CD4-positive, alpha-beta T cell treated with Interleukin-15 for 1 hour (primary cell): ENCODE data around the gene PTTG1.

Experiments
- DNase-seq: peaks from one replicate; pipeline ENCODE4 v3.0.0-alpha.2; 2020

PTTG1 gene

DNA sequence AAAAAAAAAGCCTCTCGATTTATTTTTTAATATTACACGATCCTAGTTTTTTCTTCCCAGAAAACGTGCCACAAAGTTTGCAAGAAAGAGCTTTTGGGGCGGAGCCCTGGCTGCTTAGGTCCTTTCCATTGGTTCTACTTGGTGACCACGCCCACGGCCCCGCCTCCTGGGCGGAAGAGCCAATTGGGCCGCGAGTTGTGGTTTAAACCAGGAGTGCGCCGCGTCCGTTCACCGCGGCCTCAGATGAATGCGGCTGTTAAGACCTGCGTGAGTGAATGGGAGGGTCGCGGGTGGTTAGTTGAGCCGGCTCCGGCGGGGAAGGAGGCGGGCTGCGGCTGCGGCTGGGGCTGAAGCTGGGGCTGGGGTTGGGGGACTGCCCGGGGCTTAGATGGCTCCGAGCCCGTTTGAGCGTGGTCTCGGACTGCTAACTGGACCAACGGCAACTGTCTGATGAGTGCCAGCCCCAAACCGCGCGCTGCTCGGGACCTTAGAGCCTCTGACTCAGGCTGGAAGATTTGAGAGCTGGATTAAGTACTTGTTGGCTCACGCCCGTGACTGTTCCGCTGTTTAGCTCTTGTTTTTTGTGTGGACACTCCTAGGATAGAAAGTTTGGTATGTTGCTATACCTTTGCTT lies at the start of gene PTTG1:
PTTG1 (plus strand) TSS at position 231 of the 634 bp plus-strand sequence. CDS start 458 bp downstream, outside the sequence.
- DNase-seq = peak; percentile 92

DNA sequence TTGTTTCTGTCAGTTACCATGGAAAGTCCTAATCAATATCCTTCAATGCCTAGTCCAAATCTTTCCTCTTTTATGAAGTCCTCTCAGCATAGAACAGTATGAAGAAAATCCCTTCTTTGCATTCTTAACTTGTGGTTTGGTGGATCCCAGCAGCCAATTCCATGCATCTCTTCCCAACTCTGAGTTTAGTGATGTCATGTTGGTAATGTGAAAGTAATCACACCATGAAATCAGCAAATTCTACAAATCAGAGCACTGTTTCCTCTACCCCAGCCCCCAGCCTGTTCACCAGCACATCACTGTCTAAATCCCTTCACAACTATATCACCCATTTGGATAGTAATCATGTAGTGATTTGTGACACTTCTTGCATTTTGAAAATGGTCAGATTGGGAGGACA lies 46.5 kb upstream of the PTTG1 start:
- no peak for DNase-seq

DNA sequence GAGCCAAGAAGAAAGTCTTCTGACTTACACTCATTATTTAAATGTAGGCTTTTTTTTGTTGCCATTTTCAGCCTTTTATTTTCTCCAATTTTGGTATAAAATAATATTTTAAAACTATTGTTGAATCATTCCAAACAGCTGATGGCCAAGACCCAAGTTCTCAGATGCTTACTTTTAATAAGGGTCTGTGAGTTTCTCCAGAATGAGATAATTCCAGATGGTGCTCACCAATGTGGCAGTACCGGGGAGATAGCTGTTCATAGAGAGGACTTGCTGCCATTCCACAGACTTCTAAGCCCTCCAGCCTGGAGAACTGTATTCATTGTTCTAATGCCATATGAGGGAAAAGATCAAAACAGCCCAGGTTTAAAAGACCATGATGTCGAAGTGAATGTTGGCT lies 46.0 kb upstream of the PTTG1 start:
- DNase-seq = no peak

DNA sequence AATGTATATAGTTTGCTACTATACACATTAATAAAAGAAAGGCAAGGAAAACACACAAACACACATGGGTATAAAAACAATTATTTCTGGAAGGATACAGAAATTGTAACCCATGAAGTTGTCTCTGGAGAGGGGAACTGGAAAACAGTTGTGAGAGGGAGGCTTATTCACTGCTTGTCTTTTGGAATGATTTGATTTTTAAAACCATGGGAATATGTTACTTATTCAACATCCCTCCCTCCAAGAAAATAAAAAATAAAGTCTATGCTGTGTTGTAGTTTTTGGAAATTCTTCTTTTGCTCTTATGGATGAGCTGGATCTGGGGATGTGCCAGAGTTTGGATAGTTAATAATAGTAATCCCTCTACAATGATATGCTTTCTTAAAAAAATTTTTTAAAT lies 45.2 kb upstream of the PTTG1 start:
- DNase-seq = no peak

DNA sequence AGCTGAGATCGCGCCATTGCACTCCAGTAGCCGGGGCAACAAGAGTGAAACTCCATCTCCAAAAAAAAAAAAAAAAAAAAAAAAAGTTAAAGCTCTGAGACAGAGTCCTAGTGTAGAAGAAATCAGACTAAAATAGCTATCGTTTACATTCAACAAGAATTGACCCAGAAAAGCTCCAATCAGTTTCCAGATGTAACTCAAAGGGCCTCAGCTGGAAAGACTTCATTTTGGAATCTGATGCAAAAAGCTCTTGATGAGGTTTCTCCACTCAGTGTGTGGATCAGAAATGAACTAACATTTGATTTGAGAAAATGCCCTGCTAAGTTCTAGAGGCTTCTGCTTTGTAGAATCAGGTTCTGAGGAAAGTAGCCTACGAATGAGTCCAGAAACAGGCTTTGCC lies 44.0 kb upstream of the PTTG1 start:
- DNase-seq = no peak

DNA sequence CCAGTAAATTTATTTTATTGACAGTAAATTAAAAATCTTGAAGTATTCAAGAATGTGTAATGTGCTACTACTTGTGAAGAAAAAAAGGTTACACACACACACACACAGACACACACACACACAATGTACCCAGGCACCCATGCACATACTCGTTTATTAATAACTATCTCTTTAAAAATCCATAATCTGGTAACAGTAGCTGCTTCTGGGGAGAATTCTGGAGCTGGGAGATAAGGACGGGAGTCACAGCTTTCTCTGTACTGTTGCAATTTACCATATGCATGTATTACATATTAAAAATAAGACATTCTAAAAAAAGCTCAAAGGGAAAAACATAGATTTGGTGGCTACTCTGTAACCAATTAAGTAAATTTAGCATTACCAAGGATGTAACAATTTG lies 43.3 kb upstream of the PTTG1 start:
- no peak for DNase-seq

DNA sequence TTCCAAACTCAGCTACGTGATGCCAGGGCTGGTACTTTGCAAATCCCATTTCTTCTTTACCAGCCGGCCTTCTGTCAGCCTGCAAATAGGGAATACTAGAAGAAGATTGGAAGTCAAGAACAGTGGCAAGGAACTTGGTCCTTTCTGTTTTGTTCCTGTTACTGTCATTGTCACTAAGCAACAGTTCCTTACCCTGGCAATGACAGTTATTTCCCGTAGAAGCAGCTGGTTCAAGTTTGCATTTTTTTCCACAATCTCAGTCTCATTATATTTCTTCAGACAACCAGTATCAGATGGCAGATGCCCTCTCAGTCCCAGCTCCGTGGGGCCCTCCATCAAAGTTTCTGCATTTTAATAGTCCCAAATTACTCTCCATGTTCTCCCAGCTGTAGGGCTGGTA lies 42.1 kb upstream of the PTTG1 start:
- DNase-seq = no peak

DNA sequence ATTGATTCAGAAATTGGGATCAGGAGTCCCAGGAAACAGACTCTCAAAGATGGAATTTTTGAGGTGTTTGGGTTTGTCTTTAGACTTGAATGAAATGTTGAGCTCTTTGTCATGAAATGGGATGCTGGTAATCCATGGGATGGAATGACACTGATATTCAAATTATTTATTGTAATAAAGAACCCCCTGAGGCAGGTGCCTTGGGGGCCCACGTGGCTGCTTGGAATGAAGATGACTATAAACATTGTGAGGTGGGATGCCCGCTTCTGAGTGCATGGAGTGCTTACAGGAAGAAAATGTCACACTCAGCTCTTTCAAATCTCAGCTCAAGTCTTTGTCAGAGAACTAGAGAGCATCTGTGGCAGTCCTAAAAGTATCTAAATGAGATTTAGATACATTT lies 41.6 kb upstream of the PTTG1 start:
- no peak for DNase-seq

DNA sequence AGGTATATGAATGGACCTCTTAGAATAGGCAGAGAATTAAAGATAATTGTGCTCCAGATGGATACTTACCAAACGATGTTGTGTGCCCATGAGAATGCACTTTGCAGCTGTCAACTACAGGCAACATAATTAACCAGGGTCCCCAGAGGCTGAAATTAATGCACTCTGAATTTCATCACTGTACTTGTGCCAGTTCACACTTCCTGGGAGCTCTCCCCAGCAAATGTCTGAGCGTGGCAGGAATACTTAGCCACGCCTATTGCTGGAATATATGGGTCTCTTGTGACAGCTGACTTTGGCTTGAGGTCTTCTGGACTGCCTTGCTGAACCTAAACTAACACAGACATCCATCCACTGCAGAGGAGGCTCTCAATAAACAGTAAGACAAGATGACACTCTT lies 39.3 kb upstream of the PTTG1 start:
- DNase-seq = no peak

DNA sequence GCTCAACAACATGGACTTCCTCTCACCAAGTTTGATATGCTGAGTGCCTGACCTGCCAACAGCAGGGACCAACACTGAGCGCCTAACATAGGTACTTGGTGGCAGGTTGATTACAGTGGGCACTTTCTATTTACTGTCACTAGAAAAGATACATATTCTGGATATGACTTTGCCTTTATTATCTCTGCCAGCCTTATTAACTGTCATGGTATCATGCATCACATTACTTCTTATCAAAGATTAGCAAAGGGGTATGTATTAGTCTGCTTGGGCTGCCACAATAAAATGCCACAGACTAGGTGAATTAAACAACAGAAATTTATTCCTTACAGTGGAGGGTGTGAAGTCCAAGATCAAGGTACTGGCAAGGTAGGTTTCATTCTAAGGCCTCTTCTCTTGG lies 37.0 kb upstream of the PTTG1 start:
- DNase-seq = no peak

DNA sequence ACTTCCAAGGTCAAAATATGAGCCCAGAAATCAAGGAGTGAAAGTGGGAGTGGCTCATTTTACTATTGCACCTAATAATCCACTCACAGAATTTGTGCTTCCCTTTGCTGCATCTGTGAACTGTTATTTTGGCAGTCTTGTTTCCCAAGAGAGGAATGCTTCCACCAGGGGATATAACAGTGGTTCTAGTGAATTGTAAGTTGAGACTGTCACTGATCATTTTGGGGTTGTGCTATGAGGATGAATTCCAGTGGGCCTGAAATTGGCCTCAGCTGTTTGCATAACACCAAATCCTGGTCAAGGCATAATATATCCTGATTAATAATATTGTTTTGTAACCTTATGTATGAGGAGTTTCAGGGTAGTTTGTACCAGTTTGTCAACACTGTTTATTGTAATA lies 36.2 kb upstream of the PTTG1 start:
- DNase-seq = no peak

DNA sequence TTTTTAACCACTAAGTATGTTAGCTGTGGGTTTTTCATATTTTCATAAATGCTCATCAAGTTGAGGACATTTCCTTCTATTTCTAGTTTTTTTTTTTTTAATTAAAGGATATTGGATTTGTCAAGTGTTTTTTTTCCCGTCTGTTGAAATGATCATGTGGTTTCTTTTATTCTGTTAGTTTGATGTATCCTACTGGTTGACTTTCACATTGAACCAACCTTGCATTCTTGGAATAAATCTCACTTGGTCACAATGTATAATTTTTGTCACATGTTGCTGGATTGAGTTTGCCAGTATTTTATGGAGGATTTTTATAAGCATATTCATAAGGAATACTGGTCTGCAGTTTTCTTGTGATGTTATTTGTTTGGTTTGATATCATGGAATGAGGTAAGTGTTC lies 34.2 kb upstream of the PTTG1 start:
- DNase-seq = no peak

DNA sequence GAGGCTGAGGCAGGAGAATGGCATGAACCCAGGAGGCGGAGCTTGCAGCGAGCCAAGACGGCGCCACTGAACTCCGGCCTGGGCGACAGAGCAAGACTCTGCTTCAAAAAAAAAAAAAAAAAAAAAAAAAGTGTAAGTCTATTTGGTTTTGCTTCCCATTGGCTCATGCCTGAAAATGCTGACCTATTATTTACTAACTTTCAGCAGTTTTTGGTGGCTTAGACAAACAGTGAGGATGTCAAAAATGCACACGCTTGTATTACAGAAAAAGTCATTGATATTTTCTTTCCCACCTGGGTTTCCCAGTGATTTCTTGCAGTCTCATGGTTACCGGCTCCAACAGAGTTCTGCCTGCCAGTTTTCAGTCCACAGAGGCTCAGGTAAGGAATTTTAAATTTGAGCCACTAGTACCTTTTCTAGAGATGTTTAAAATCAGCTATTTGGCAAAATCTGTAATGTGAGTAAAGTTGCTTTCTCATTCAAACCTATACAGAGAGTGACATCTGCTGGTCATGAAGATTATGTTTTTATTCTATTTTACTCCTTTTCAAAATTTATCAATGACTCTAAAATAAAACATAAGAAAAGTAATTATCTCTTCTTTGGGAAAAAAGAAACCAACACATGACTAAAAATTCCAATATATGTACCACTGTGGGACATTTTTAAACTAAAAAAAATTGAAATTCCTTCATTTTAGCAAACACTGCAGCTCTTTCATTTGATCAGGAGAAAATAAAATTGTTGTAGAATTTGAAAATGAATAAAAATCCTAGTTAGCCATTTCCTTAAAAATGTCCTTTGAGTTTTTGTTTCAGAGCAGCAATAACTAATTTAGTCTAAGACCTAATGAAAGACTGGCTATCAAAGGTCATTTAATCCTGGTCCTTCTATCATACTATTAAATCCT lies 30.6 kb upstream of the PTTG1 start:
- no peak for DNase-seq

DNA sequence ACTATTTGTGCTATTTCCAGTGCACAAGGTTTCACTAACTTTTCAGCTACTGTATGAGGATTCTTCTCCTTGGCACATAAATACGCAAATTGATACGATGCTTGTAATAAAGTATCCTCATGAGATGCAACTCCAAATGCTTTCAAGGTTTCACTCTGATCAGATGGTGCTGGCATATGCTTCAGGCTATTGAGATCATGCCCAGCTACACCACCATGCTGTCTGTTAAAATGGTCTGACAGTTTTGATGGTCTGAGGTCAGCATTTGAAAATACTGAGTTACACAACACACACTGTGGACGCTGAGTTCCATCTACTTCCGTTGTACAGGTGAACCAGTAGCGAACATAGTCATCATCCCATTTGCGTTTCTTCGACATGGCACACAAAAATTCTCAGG lies 26.5 kb upstream of the PTTG1 start:
- no peak for DNase-seq

DNA sequence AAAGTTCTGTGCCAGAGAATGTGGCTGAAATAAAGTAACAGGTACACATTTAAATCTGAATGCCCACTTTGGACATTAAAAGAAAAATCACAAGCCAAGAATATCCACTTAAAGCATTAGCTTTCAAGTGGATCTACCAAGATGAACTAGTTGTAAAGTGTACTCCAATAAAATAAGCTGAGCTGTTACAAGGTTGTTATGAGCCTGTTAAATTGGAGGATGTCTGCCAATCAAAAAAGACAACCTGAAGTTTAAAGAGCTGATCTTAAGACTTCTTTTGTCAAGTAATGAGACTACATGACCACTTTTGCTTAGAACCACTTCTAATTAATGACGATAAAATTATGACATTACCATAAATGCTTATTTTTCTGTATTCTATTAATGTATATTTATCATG lies 24.2 kb upstream of the PTTG1 start:
- DNase-seq = no peak

DNA sequence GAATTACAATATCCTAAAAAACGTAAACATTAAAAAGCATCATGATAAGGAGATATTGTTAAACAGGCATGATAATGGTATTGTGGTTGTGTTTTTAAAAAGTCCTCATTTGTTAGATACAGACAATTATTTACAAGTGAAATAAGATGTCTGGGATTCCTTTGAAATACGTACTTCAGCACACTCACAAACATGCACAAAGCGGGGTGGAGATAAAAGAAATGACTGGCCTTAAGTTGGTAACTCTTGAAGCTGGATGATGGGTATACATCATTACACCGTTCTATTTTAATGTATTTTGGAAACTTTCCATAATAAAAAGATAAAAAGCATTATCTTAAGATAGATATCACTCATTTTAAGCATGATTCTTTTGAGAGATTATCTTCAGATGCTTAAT lies 22.8 kb upstream of the PTTG1 start:
- DNase-seq = no peak

DNA sequence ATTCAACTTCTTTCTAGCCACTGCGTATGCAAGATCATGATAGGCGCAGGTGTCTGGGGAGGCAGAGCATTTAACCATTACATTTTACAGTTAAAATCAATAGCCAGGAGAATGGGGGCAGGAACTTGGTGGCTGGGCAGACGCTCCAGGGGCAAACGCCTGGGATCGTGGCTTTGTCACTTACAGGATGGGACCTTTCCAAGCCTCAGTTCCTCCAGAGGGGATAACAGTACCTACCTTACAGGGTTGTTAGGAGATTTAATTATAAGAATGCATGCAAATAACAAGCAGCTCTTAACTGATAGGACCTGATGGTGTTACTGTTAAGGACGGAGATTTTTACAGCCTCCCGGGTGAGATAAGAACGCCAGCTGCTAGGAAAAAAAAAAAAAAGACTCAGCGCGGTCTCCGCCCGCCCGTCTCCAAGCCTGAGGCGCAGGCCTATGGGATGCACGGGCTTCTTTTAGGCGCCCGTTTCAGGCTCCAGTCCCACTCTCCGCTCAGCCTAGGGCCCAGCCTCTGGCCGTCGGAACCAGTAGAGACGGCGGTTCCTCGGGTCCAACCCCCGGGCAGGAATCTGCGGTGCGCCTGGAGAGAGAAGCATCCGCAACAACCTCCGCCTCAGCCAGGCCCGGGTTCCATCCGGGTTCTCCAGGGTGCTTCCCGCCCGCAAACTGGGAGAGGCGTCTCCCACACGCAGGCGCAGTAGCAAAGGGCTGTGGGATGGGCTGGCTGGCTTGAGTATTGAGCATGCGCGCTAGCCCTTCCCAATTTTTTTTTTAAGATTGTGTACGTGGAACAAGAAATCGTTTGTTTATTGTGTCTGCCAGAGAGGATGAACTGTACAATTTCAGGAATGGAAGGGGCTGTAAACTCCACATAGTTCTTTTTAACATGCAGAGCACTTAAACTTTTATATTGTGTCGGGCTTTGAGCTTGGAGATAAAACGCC lies 22.0 kb upstream of the PTTG1 start, which contains the start of gene FAM200C:
FAM200C (minus strand) TSS at position 653 of the 952 bp plus-strand sequence. CDS start 4,564 bp downstream, outside the sequence.
- peak; percentile 80 for DNase-seq

DNA sequence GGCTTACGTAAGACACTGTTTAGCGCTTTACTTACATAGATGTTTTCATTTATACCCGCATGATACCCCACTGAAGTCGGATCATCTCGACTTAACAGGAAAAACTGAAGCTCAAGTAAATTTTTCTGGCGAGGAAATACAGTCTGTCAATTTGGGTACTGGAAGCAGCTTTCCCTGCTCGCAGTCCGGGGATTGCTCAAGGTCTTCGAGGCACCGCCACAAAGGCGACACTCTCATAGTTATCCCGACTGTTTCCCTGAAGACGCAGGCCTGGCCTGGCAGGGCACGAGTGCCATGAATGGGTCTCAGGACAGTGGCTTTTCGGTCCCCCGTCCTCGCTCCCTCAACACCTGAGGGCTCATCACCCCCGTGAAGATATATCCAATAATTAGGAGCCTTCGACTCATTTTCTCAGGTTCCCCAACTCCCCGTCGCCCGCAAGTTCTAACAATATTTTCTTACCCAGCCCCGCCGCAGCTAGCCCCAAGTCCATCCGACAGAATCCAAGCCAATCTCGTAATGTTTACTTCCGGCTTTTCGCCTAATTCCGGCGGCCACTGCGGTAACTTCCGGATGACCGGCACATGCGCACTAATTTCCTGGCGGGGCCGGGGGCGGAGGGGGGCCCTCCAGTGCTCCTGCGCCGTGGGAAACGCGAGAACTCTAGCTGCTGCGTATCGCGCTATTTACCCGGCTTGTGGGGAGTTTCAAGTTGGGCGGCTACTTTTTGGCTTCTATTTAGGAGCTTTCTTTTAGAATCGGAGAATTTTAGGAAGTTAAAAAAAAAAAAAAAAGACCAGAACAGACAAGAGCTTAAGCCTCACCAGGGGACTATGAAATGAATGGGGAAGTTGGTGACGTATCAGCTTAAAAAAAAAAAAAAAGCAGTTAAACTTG lies 2.8 kb upstream of the PTTG1 start, which contains the start of gene SLU7:
SLU7 (minus strand) TSS at position 521 of the 897 bp plus-strand sequence. CDS start 3,787 bp downstream, outside the sequence.
- peak; percentile 94 for DNase-seq

DNA sequence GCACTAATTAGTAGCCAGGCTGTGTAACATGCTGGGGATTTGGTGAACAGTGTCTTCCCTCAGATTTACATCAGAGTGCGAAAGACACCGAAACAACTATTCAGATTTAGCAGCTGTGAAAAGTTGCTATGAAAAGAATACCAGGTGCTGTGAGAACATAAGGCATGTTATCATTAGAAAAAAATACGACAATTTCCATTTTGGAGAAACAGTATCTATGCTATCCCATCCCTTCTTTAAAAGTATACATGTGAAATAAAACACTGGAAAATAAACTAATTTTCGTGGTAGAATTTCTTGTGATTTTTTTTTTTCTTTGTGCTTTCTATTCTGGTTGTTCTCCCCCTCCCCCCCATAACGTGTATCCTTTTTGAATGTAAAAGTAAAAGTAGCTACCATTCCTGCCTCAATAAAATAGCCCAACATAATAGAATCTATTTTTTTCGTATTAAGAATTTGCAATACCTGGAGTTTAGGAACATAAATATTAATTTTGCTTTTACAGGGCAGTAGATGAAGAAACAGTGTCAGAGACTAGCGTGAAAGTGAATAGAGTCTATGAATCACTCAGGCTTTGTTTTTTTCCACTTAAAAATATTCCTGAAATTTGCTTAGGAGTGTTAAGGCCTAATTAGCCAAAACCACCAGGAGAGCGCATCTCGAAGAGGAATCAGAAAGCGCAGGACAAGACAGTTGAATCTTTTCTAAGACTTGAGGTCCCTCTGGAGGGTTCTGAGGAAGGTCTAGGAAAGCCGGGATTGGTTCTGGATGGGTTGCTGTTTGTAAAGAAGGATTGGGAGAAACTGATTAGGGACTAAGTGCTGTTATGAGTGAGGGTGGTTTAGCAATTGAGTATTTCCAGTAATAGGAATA lies 2.0 kb upstream of the PTTG1 start:
- no peak for DNase-seq

DNA sequence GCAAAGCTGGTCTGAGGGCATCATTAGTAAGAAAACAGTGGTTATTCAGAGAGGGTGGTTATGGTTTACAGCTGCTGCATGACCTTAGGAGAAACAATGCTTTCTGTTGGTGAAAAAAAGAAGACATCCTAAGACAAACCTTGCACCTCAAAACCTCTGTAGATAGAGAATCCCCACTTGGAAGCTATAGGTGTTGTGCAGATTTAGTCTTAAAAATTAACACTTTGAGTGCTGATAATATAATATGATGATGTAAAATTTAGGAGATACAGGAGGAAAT lies 1.4 kb upstream of the PTTG1 start:
- DNase-seq = no peak

DNA sequence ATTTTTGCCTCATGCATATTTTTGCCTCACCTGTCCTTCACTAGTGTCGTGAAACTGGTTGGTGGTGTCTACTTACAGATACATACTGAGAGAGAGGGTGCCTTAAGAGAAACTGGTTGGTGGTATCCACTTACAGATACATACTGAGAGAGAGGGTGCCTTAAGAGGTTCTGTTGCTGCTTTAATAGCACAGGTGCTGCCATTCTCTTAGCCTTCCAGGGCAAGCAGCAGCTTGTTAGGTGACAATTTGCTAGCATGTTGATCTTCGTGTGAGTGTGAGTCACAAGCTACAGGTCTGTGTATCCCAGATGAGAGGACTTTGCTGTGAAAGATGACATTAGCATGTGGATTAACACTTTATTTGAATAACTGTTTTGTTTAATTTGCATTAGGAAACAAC lies 1.4 kb downstream of the PTTG1 start:
- no peak for DNase-seq
